Stimulated activated CD8-positive, alpha-beta memory T cell treated with anti-CD3 and anti-CD28 coated beads, Interleukin-7, amount 100 ng/mL, for 48 hours (primary cell): ENCODE measurements around the gene DLX1.
"Not testable (repeated sequence)": the region's sequence is repeated elsewhere in the genome, so short reads cannot be mapped to it uniquely, and the experiment has no call there.

Source experiments
- DNase-seq, 2 donors: peaks; one replicate each; pipeline ENCODE4 v3.0.0-alpha.2; 2020; ENCODE audit warnings: low read depth in 1 of 2; ENCODE audit errors: extremely low read depth in 1 of 2

Gene DLX1

DNA sequence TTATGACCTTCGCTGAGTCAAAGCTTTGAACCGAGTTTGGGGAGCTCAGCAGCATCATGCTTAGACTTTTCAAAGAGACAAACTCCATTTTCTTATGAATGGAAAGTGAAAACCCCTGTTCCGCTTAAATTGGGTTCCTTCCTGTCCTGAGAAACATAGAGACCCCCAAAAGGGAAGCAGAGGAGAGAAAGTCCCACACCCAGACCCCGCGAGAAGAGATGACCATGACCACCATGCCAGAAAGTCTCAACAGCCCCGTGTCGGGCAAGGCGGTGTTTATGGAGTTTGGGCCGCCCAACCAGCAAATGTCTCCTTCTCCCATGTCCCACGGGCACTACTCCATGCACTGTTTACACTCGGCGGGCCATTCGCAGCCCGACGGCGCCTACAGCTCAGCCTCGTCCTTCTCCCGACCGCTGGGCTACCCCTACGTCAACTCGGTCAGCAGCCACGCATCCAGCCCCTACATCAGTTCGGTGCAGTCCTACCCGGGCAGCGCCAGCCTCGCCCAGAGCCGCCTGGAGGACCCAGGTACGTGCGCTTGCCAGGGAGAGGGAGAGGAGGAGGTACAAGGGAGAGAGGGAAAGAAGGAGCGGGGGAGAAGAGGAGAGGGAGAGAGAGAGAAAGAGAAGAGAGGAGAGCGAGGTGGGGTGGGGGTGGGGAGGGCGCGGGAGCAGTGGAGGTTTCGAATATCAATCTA is at the start of gene DLX1:
Gene DLX1 (plus strand): TSS at position 48 of the 700 bp plus-strand sequence. CDS start 171 bp downstream, at position 219.
- no peak for DNase-seq

DNA sequence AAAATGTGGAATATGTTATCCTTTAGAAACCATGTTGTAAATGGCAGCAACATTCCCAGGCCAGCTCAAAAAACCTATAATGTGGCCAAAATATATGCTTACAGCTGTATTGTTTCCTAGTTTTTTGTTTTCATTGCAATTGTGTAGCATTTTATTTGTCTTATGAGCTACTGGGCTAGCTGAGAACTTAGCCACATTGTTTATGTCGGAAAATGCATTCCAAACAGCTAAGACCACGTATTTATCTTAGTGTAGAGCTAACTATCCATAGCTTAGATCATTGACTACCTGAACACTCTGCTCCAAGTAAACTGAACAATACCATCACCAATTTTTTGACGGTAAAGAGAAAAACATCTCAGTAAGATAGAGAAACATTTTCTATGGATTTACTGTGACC is 47.2 kb upstream of the DLX1 start:
- no peak for DNase-seq

DNA sequence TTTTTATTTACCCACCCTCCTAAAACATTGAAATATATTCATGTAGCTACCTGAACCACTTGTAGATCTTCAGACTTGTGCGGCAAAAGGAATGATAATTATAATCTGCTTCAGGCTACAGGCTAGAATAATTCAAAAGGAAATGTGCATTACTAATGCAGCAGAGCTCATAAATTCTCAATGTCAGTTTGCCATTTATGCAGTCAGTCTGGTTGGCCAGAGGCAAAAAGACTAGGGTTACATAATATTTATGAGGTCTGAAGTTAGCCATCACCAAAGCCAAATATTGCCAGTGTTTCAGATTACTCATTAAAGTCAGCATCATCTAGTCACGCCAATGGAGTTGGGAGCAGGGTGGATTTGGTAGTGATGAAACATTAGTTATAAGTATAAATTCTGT is 46.7 kb upstream of the DLX1 start:
- DNase-seq: no peak

GRCh38 chr2:172039011-172039704 is 46.1 kb upstream of the DLX1 start:
- no peak for DNase-seq

DNA sequence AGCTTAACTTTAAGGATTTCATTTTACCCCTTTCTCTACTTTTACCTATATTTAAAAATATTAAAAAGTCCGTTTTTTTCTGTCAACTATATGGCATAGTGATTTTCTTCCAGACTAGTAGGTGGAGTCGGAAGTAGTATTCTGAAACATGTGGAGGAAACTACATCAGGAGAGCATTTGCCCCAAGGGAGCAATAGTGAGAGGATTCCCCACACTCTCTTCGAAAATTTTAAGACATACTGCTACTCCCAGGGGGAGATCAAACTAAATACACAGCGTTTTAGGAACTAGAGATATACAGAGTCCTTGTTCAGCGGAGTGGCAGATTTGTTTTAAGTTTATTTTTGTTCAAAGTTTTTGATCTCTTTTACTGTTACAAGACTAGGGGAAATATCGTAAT is 45.0 kb upstream of the DLX1 start:
- no peak for DNase-seq

DNA sequence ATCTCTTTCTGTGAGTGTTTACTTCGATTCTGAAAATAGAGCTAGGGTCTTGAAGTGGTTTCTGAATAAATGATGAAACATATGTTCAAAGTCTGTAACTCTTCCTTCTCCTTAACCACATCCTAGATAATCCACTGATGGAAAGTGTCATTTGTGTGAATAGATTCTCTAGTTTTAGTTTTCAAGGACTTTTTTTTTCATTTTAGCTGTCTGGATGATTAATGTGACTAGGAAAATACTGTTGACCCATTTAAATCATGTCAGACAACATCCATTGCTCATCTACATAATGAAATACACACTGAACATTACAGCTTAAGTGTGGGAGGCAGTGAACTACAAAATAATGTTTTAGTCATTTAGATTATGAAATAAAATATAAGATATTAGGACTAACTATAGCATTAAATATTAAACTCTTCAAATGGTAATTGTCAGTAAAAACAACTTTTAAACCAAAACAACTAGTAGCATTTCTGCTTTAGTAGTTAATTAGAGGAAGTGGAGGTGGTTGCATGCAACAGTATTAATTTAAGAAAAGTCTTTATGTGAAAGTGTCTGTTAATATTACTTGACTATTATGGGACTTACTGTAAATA is 39.1 kb upstream of the DLX1 start:
- DNase-seq: no peak

DNA sequence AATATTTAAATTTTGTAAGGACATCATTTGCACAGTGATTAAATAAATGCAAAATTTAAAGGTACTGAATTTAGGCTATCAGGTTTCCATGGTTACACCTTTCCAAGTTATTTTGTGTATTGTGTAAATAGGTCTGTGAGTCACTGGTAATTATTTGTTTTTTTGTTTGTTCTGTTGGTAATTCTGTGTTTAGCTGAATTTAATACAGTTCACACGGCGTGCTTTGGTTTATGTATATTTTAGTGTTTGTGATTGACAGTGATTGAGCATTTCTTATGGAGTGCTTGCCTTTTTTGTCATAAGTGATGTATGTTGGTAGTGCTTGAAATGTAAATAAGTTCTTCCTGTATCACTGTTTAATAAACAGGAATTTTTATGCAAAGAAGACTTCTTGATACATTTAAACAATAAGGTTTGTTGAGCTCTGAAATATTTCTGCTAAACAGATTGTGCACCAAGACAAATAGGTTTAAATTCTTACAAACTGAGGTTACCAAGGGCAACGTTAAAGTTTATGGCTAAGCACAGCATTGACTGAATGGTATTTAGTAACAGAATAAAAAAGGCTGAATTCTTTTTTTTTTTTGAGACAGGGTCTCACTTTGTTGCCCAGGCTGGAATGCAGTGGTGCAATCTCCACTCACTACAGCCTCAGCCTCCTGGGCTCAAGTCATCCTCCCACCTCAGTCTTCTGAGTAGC is 38.3 kb upstream of the DLX1 start:
- no peak for DNase-seq

DNA sequence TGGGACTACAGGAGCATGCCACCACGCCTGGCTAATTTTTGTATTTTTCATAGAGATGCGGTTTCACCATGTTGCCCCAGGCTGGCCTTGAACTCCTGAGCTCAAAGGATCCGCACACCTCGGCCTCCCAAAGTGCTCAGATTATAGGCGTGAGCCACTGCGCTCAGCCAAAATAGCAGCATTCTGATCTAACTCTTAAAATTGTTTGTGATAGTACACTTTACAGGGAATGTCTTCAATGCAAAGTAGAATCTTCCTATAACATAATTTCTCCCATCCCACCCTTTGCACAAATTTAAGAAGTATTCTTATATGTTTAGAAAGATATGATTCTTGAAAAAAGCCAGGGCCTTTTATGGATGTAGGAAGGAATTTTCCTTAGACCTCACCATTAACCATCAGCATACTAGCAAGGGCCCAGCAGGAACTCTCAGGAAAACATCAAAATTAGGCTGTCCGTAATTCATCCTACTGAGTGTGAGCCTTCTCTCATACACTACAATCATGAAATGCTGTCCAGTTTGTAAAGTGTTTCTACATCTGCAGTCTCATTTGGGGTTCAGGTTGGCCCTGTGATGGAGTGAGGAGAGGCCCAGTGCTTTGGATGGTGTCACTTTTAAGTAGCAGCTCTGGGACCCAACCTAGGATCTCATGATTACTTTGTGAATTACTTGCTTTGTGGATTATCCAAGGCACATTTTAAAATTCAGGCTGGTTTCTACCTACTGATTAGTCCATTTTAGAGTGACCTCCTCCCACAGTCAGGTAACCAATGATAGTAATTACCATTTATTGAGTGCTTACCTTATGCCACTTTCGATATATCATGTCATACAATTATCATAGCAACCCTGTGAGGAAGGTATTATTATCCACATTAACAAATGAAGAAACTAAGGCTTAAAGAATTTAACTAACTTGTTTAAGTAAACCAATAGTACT is 37.5 kb upstream of the DLX1 start:
- no peak for DNase-seq

GRCh38 chr2:172048508-172049503 is 36.5 kb upstream of the DLX1 start:
- DNase-seq: no peak

DNA sequence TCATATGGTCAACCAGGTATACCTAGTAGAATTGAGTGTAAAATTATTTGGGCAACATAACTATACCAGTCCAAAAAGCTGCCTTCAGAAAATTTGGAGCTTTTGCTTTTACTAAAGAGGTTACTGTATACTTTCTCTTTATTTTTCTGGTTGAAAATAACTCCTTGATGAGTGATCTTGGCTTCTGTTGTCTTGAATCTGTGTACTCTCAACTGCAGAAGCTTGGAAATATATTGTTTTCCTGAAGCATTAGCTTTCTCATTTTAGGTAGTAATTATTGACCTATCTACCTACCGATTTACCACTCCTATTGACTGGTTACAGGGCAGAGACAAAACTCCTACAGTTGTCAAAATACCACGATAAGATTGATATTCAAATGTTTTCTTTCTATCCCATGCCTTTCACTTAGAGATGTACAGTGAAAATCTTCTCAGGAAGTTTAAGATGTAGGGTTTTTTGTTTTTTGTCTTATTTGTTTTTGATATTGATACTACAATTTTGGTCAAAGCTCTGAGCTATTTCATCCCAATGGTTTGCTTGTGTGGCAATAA is 35.7 kb upstream of the DLX1 start:
- no peak for DNase-seq

DNA sequence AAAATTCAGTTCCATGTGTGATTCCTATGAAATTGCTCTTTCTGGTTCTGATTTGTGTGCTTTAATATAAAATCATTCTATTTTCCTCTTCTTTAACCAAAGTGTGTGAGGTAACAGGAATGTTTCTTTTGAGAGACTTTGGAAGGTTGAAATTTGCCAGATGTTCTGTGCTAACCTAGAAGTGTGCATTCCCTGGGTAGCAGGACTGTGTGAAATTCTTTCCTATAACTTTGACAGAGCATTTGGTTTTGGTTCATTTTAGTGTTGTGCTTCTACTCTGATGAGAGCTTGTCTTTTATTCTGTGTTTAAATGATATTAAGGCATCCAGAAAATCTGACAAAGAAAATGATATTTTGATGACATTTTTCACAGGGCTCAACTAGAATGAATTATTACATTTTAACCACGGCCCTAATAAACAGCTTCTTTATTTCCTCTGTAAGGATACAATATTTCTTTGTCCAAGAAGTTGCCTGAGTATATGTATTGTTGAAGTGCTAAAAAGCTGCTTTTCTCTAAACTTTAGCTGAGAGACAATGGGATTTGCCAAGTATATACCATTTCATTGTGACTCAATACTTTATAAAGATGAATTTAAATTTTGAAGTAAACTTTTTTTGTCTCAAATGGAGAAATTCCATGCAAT is 34.7 kb upstream of the DLX1 start:
- no peak for DNase-seq

DNA sequence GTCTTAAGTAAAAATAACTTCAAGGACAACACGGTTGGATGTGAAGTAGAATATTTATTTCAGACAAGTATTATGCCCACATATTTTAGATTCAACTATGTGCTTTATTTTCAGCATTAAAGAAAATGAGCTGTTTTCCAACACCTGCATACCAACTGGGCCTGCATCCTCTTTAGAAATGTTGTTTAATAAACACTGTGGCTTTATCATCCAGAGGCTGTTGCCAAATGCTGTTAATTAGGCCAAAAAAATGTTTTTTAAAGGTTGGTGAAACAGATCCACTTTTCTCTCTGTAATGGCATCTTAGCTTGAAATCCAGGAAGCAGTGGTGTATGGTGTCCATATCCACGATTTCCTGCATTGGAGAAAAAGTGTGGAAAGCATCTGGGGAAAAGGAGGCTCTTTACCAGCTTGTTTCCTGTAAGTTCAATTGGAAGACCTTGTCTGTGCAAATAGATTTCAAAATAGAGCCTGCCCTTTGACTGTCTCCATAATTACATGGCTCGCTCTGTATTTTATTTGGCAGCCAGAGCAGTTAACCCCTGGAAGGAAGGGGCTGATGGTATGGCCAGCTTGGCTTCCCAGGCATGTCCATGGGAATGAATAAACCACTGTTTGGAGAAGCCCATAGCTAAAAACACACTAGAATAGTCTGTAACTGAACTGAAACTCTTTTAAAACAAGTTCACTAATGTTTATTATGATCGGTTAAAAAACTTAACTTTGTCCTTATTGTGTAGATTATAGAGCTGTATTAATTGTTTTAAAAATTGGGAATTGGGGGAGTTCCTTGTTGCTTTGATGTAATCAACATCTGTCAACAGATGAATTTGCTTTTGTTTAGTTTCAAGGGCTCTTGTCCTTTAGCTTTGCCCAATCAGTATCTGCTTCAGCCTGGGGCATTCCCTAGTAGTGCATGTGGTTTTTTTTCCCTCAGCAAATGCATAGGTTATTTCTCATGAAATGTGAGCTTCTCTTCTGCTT is 33.0 kb upstream of the DLX1 start:
- no peak for DNase-seq

DNA sequence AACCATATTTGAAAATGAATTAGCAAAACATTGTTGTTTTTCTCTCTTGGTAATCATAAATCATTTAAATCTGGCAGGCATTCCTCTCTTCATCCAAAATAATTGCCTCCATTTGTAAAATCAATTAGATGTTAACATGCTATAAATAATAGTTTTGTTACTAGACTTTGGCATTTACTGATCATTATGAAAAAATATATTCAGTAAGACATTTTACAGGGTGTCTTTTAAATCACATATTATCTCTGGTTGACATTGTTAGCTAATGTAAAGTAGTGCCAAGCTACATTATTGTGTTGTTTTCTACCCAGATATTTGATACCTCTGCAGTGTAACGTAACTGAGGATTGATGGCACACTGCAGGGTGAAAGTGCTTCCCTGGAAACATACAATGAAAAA is 31.8 kb upstream of the DLX1 start:
- DNase-seq: no peak

DNA sequence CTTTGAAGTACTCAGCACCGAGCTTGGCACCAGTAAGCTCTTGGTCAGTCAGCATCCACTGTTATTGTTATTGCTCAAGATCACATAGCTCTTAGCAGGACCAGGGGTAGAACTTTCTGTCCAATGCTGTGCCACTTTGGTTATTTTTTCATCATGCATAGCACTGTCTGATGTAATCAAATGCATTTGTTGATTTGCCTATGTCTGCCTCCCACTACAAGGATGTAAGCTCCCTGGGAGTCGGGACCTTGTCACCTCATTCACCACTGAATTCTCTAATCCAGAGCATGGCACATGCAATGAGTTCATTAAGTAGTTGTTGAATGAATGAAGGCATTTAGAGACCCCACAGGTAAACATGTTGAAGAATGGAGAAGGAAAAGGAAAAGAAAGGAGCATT is 29.0 kb upstream of the DLX1 start:
- no peak for DNase-seq

GRCh38 chr2:172058660-172059059 is 26.6 kb upstream of the DLX1 start:
- DNase-seq: no peak

DNA sequence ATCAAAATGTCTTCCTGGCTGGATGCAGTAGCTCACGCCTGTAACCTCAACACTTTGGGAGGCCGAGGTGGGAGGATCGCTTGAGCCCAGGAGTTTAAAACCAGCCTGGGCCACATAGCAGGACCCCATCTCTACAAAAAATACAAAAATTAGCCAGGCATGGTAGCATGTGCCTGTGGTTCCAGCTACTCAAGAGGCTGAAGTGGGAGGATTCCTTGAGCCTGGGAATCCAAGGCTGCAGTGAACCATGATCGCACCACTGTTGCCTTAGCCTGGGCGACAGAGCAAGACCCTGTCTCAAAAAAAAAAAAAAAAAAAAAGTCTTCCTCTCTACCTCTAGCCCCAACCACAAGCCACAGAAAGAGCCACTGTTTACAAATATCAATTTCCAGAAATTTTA is 25.2 kb upstream of the DLX1 start:
- not testable (repeated sequence) for DNase-seq

- DNase-seq: no peak
These were observed 22.8 kb upstream of the DLX1 start for GRCh38 chr2:172062402-172063004.
